Ovary (tissue), 3 donors: ENCODE results near the gene MYO9A.

Experiments used
- POLR2A ChIP-seq: fragments of 450-650 bp; IDR thresholded peaks from one replicate; pipeline ENCODE4 v1.6.1; 2017; ENCODE audit warnings: antibody characterized with exemption, mild to moderate bottlenecking, moderate library complexity
- TF ChIP-seq, protein P1 (sequence below), 3 donors: fragments of 450-650 bp in 2 of 3; fragments of 200-600 bp in 1 of 3; IDR thresholded peaks; one replicate each; pipeline versions ENCODE4 v1.5.1 to v1.8.0; 2016 to 2022; ENCODE audit warnings: antibody characterized with exemption in 3 of 3, mild to moderate bottlenecking in 1 of 3
- donor health status: DM: no; HTN: no; CAD: no.

GRCh38 chr15:72042865-72043264 is 75.1 kb downstream of the MYO9A start:
- TF ChIP-seq, protein P1, sequence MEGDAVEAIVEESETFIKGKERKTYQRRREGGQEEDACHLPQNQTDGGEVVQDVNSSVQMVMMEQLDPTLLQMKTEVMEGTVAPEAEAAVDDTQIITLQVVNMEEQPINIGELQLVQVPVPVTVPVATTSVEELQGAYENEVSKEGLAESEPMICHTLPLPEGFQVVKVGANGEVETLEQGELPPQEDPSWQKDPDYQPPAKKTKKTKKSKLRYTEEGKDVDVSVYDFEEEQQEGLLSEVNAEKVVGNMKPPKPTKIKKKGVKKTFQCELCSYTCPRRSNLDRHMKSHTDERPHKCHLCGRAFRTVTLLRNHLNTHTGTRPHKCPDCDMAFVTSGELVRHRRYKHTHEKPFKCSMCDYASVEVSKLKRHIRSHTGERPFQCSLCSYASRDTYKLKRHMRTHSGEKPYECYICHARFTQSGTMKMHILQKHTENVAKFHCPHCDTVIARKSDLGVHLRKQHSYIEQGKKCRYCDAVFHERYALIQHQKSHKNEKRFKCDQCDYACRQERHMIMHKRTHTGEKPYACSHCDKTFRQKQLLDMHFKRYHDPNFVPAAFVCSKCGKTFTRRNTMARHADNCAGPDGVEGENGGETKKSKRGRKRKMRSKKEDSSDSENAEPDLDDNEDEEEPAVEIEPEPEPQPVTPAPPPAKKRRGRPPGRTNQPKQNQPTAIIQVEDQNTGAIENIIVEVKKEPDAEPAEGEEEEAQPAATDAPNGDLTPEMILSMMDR (IDR thresholded peaks at IDR 0.05) = no peak
- TF ChIP-seq POLR2A = no peak
